Activated T-cell treated with anti-CD3 and anti-CD28 coated beads for 24 hours (primary cell): Measurements from ENCODE around the gene DAP.
"Not testable (repeated sequence)": the region's sequence is repeated elsewhere in the genome, so short reads cannot be mapped to it uniquely, and the experiment has no call there.

Experiments used
- DNase-seq: peaks from one replicate; pipeline ENCODE4 v3.0.0-alpha.2; 2020; ENCODE audit warnings: low read depth

DAP gene

DNA sequence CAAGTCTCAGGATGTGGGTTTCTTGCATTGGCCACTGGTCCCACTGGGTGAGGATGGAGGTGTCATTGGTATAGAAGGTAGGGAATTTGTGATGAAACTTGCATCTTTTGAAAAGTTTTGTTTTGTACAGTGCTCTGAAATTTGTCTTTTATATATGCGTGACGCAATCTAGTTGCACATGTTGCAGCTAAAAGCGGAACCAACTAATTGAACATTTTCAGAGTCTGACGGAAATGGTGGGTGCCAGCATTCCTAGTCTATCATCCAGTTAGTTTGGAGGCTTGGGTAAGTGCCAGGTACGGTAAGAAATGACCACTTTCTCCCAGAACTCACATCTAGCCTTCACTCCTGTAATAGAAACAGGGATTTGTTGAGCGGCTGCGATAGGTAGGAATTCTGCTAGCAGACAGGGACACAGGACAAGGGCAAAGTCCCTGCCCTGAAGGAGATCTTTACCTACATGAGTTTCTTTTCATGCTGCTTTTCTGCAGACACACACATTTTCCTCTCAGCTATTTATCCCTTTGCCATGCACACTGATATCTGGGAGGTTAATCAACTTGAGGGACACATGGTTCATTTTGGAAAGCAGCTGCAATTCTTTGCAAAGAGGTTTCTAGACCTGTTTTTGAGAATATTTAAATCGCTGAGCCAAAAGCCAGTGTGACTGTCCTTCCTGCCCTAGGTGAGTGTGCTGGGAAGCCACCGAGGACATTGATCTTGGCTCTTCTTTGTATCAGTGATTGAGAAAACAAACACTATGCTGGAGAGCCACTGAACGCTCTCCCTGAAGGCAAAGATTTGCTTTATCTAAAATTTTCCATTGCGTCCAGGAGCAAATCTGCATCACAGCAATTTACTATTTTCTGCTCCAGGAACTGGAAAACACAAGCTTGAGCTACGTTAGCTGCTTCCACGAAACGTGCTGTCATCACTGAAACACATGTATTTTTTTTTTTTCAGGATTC lies 89.7 kb downstream of the DAP start:
- DNase-seq = no peak

DNA sequence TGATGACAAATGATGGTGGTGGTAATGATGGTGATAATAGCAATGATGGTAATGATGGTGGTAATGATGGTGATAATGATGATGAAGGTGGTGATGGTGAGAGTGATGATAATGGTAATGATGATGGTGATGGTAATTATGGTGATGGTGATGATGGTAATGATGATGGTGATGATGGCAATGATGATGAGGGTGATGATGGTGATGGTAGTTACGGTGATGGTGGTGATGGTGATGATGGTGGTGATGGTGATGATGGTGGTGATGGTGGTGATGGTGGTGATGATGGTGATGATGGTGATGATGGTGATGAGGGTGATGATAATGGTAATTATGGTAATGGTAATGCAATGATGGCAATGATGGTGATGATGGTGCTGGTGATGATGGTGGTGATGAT lies 91.1 kb downstream of the DAP start:
- DNase-seq = no peak

DNA sequence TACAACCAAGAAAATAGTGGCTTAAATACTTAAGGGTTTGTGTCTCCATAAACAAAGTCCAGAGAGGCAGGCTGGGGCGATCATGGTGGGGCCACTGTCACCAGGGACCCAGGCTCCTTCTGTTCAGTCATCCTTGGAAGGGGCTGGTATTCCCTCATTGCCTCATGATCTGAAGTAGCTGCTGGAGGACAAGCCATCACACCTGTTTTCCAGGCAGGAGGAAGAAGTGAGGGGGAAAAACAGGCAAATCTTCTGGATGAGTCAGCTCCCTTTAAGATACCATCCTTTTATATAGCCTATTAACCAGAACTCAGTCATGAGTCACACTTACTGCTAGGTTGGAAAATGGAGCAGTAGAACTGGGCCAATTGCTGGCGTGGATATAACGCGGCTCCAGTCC lies 92.3 kb downstream of the DAP start:
- no peak for DNase-seq

DNA sequence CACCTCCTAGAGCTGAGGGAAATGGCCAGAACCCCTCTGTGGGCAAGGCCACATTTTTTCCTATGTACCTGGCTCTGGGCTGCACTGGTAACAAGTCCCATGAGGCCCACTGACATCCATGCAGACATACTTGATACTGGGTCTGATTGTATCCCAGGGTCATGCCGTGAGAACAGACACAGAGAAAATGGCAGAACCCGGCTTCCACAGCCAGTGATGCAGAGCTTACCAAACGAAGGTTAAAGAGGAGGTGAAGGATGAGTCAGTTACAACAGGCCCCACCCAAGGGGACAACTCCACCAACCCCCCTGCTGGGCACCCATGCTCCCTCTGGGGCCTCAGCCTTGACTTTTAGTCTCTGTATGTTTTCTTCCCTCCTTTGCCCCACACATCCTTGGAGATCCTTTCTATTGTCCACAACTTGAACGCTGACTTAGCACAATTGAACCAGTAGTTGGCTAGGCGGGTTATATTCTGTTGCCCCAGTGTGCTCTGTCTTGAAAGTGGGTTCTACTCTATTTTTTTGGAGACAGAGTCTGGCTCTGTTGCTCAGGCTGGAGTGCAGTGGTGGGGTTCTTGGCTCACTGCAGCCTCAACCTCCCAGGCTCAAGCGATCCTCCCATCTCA lies 93.5 kb downstream of the DAP start:
- DNase-seq = no peak

DNA sequence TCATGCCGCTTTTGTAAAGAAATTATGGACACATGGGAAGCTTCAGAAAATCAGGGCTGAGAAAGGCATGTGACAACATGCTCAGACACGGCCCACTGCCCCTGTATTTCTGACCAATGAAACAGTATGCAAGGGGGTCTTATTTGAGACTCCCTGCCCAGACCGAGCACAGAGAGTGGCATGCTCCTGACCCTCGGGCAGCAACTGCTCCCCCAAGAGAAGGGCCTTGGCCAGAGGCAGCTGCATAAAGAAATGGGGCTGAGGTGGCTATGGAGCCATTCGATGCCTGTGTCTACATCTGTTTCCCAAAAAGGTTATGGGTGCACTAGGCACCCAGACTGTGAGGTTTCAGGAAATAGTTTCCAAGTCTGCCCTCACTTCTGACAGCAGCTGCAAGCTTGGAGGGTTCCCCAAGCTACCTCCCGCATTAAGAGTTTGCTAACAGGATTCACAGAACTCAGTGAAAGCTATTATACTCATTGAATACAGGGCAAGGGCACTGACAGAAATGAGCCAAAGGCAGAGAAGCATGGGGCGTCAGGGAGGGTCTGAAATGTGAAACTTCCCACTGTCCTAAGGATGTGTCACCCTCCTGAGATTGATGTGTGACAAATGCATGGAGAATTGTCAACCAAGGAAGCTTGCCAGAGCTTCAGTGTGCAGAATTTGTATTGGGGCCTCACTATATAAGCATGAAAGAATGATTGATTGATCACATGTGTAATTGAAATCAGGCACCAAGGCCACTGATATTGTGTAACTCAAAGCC lies 94.3 kb downstream of the DAP start:
- no peak for DNase-seq

DNA sequence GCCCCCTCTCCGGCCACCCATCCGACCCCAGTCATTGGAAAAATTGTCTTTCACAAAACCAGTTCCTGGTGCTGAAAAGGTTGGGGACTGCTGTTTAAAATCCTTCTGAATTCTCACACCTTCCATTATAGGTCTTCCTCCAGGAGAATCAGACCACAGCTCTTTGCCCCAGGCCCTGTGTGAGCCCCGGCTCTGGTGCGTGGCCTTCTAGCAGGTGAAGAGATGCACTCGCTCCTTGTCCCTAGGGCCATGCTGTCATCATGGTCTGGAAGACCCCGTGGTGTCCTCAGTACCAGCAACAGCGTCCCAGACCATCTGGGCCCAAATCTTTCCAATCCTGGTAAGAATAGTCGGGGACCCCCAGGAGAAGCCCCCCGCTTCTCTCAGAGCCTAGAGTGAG lies 95.2 kb downstream of the DAP start:
- DNase-seq = no peak

DNA sequence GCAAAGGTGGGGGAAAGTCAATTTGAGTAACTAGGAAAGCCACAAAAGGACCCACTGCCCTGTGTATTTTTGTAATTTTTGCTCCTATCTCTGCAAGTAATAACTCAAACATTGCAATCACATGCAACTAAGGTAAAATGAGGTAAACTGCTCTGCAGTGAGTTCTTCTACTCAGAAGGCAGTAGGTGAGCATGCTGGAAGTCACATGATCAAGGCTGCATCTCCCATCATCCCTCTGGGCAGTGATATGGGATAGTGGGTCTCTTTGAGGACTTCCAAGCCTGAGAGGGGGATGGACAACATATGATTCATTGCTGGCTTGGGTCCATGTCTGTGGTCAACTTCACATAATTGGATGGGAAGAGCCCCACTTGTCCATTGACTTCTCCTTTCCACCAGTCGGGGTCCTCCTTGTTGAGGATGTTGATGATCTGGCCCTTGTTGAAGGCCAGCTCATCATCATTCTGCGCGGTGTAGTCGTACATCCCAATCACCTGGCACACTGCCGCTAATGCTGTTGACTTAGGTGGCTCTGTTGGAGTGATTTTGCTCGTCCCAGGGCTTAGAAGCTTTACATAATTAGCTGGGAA lies 96.8 kb downstream of the DAP start:
- not testable (repeated sequence) for DNase-seq

DNA sequence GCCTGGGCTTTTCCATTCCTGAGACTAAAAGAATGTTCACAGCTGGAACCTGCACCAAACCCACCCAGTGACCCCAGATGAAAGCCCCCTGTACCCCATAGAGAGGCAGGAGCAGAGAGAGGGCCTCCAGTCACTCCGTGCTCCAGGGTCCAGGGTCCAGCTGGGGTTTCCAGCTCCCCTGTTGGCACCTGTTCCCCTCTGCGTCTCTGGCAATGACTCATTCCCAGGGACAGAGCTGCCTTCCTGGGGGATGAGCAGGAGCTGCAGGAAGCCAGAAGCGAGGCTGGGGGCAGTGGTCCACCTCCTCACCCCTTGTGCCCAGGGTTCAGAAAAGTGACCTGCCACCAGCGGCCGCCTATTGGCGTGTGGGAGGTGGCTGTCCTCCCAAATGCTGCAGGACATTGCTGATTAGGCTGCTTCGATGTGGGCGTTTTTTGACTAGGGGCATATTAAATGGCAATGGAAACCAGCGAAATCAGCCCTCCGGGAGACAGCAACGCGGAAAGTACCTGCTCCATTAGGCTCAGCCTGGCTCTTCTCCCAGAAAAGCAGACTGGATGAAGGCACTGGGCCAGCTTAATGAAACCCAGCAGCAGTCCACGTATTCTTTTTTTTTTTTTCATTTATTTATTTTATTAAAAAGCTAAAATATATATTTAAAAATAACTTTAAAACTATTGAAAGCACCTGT lies 97.4 kb downstream of the DAP start:
- no peak for DNase-seq

DNA sequence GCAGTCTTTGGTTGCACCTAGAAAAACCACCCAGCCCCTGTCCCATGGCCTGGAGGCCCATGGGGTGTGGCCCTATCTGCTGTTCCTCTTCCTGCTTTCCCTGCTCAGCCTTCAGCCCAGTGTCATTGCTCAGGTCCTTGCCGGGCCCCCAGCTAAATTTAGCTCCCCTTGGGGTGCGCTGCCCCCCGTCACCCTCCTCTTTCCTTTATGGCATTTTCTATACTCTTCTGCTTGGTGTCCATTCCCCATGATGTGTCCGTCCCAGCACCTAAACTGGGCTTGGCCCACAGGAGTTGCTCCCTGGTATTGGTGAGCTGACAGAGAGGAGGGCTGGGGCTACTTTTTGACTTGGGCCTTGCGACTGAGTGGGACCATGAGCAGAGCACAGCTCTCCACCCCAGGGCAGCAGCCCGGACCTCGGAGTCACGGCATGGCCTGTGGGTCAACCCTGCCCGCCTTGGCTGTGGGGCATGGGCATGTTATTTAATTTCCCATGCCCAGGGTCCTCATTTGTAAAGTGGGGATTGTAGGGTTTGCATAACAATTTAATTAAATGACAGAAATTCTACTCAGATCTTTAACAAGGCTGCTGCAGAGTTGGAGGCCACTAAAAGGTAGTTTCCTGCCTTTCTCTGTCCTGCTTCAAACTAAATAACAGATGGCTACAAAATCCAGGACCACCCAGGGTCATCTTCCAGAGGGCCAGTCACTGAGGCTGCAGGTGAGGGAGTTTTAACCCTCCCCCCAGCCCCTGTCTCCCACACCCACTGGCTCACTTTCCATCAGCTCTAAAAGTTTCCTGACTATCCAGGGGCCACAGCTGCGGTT lies 98.2 kb downstream of the DAP start:
- DNase-seq = no peak

DNA sequence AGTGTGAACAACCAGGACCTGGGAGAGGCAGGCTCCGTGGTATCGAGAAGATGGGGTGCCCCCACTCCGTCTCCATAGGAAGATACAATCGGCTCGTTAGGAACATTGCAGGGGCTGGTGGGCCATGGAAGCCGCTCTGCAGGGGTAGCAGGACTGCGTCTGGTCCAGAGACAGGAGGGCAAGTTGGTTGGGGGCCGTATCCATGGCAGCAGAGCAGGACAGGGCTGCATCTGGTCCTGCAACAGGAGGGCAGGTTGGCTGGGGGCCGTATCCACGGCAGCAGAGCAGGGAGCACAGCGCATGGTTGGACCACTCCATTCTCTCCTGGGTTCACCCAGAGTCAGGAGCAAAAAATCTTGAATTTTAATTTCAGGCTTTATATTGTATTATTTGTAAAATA lies 99.0 kb downstream of the DAP start:
- DNase-seq = no peak

DNA sequence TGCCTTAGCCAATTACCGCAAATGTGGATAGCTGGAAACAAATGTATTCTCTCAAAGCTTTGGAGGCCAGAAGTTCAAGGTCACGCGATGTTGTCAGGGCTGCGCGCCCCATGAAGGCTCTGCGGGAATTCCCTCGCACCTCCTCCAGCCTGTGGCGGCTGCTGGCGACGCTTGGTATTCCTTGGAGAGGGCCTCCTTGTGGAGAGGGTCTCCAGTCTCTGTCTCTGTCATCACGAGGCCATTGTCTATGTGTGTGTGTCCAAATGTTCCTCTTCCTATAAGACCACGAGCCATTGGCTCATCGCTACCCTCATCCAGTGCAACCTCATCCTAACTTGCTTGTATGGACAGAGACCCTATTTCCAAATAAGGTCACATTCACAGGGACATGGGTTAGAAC lies 99.6 kb downstream of the DAP start:
- no peak for DNase-seq

DNA sequence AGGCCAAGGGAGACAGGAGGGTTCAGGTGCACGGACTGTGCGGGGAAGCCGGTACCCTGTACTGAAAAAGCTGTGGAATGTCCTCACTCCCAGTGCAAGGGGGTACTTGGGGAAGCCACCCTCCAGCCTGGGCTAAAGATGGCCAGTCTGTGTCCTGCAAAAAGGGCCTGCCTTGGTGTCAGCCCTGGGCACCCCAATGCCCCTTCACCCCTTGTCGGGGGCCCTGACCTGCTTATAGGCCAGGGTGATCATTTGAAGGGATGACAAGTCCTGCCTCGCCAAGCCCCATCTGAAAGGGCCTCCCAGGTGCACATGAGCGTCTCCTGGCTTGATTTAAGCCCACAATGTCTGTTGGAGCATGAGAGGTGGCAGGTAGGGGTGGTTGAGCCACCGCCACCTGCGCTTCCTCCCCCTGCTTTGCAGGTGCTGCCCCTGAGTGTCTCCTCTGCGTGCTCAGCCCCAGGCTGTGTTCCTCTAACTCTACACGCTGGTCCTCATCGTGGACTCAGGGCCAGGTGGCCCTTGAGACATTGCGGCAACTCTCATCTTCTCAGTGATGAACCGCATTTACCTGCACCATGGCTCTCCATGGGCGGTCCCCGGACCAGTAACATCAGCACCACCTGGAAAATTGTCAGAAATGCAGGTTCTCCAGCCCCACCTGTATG lies 100.2 kb downstream of the DAP start:
- DNase-seq = no peak

DNA sequence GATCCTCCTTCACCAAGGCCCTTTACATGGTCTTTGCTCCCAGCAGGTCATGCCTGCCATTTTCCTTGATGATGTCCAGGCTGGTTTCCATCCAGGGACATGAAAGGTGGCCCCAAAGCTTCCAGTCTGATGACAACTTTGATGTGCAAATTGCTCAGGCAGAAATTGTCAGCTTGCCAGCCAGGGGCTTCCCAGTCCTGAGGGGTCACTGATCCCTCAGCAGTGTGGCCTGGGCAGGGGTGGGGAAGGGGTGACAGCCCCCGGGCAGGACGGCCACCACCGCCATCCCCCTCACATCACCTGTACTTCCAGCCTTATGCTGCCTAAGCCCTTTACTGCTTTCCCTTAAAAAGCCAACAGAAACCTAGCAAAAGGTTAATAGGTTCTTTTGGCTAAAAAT lies 100.9 kb downstream of the DAP start:
- no peak for DNase-seq

DNA sequence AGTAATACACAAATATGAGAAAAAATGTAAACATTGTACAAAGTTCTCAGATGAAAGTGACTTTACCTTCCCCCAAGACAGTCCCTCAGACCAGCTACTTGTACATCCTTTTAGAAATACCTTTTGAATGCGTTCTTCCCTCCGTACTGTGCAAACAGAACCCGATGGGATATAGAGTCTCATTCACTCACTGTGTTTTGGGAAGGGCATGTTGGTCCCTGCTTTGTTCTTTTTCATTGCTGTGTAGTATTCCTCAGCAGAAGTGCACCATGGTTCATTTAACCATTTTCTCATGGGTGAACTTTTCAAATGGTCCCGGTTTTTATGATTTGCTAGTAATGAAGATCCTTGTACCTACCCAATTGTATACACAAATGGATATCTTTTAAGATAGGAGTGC lies 102.8 kb downstream of the DAP start:
- DNase-seq = no peak

DNA sequence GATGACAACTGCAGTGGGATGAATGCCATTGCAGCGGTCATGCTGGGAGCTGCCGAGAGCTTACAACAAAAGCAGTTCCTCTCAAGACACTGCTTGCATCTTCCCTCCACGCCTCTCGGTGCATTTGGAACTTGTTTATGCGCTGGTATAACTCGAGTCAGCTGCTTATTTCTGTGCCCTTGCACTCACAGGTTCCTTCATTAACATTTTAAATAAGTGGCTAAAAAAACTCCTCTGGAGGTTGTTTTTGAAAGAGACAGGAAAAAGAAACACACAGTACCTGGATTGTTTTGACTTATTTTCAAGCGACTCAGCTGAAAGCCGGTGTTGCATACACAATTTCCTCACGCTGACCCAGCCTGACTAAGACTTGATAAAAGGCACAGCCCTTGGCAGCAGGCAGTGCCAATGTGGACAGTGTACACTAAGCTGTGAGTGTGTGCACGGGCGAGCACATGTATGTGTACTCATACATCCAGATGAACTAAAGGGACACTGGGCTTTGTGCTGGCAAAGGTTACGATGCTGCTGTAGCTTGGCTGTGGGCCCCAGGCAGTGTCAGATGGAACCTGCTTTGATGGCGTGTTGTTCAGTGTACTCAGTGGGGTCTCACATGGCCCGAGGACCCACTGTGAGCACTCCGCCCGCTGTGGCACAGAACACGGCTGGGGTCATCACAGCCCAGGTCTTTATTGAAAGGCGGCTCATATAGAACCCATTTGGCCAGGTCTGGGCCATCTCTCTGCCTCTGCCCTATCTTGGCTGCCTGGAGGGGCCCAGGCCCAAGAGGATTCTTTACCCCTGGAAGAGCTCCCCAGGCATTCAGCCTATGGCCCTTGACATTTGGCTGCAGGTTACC lies 104.8 kb downstream of the DAP start:
- DNase-seq = no peak

DNA sequence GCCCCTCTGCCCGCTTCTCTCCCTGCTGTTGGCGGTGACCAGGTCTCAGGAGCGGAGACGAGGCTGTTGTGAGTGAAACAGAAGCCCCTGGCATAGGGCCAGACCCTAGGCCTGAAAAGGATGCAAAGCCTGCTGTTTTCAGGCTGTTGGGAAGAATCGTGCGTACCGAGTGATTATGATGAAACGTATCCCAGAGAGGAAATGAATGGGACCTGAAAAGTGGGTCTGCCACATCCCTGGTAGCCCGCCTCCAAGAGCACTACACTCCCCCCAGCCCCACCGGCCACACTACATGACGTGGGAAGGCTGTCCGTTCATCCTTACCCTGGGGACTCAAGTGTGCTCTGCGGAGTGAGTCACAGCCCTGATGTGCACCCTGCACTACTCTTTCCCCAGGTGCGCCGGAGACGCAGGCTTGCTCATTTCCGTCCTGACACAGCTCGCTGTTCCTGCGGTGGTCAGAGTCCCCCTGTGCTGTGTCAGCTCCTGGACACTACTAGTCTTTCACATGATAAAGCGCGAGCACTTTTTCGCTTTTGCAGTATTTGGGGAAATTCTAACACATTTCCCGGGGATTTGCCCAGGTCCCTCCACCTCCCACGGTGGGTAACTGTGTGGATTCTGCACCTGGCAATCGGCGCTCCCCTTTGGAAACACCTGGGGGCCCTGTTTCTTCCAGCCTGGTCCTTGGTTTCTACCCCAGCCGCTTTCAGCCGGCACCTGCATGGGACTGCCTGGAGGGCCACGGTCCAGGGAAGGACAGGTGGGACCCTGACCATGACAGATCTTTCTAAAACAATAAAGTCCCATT lies 105.7 kb downstream of the DAP start:
- no peak for DNase-seq

DNA sequence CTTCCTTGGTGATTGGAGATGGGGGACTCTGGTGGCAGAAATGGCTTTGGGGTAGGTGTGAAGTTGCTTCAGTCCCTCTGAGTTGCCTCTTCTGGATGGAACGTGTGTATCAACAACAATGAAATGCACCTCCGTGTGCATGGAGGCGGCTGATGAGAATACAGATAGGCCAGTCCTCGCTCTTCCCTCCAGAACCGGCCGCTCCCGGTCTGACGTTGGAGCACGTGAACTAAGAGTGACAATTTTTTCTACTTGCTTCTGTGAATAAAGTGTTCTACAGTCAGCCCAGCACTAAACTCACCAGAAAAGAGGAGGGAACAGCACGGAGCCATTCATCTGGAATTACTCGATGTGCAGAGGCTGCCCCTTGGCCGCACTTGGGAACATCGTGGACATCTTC lies 106.5 kb downstream of the DAP start:
- DNase-seq = no peak

DNA sequence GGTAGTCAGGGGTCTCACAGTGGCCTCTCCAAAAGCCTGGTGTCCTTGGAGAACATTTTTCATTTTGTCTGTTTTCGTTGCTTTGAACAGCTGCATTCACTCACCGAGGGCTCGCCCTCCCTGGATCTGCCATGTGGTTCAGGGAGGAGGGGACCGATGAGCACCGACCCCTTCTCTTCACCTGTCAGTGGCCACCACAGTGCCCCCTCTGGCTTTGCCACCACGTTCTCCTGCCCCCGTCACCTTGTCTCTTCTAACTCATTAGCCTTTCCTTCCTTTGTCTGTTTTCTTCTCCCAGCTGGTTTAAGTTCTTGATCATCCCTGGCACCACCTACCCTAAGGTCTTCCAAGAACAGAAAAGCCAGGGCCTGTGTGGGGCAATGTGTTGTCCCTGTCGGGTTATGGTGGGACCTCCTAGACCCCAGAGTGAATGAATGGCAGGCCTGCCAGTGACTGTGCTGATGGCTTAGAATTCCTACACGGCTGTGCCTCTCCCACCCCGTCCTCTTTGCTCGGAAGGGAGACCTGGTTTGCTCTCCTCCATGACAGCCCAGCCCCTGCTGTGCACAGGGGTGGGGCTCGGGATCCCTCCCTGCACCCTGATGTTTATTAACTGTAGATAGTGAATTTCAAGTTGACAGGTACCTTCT lies 107.2 kb downstream of the DAP start:
- no peak for DNase-seq
